DMS153 (cell line): ENCODE measurements around the gene GUCY1A1.

Source experiments
- DNase-seq: peaks from one replicate; lab custom pipeline; 2025; lab: John Stamatoyannopoulos, UW

Gene GUCY1A1

DNA sequence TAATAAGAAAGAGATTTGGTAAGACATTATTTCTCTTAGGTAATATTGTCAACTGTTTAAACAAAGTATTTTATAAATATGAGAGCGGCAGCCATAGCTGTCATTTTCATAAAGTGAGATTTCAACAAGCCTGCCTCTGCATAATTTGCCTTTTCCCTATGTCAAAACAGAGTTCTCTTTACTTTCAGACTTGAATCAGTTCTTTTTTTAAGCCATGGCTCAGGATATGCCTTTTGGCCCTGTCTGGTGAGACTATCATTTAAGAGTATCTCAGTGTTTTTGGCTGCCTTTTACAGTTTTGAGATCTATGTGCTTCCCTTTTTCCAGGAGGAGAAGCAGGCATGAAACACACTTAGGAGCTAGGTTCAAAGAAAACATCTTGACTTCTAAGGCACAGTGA, 7.5 kb upstream of the GUCY1A1 start:
- no peak for DNase-seq

- DNase-seq: no peak
Measured at GRCh38 chr4:155660436-155660835, 6.2 kb upstream of the GUCY1A1 start.

DNA sequence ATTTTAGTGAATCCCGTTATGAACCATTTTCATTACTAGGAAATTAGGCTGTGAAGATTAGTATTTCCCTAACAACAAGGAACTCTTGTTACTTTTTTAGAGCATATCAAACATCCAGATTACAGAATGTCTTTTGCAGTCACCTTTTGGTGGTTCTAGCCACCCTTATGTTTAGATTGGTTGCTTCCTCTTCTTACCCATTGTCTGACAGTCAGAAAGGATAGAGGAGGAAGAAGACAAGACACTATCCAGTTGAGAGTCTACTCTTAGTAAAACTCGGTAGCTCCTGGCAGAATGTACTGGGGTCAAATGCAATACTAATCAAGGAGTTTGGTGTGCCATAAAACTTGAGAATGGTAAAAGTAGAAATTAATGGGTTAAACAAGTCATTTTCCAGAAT, 1.6 kb upstream of the GUCY1A1 start:
- DNase-seq: no peak

DNA sequence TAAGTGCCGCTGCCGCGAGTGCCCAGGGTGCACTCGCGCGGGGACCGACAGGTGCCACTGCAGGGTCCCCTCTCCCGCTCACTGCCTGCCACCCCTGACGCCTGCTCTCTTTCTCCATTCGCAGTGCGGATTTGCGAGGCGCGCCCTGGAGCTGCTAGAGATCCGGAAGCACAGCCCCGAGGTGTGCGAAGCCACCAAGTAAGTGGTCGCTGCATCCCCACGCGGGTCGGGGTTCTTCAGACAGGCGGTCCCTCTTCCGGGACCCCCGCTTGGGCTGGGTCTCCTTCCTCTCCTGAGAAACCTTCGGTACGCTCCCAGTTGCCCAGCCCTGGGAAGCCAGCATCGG, 547 bp downstream of the GUCY1A1 start:
- DNase-seq: no peak

- no peak for DNase-seq
Measured at GRCh38 chr4:155667568-155668511, 1.2 kb downstream of the GUCY1A1 start.

GRCh38 chr4:155668707-155669220, 2.1 kb downstream of the GUCY1A1 start:
- no peak for DNase-seq

DNA sequence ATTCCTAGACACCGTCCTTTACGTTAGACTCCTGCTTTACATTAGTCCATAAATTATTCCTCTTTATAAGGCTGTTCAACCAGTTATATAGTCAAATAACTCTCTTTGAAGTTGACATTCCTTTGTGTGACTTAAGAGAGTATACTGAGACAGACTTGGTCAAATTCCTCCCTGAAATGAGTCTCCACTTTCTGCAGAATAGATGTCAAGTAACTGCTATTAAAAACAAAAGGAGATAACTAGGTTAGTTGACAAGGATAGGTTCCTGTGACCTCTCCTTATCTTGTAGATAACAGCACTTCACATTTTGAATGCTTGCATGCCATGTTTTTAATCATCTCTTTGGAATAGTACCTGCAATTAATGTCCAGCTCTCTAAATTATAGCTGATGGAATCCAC, 5.7 kb downstream of the GUCY1A1 start:
- no peak for DNase-seq

DNA sequence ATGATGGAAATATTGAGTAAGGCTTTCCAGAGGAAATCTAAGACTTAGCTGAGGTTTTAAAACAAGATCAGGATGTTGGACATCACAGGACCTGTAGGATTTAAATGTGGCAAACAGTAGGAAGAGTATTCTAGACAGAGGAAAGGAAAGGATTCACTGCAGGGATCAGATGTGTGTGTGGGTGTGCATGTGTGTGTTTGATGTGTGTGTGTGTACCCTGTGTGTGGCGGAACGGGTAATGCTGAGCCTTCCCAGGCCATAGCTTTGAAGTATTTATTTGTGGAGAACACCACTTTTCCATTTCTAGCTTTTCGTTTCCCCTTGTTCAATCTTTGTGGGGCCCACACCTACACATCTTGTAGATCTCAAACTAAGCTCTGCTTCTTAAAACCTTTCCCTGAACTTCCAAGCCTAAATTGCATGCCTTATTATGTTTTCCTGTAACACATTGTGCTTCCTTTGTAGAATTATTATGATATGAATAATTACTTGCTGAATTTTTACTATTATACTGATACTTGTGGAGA, 6.9 kb downstream of the GUCY1A1 start:
- DNase-seq: no peak

DNA sequence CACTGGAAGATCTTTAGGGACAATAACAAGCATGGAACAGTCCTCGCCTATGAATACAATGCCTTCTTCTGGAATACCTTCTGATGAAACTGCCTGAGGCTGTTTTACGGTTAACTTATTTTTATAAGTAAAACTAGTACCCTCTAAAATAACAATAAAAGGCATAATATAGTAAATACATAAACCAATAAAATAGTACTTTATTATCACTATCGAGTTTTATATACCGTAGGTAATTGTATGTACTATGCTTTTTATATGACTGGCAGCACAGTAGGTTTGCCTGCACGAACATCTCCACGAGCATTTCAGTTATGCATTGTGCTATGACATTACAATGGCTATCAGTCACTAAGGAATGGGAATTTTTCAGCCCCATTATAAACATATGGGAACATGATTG, 8.0 kb downstream of the GUCY1A1 start:
- no peak for DNase-seq

DNA sequence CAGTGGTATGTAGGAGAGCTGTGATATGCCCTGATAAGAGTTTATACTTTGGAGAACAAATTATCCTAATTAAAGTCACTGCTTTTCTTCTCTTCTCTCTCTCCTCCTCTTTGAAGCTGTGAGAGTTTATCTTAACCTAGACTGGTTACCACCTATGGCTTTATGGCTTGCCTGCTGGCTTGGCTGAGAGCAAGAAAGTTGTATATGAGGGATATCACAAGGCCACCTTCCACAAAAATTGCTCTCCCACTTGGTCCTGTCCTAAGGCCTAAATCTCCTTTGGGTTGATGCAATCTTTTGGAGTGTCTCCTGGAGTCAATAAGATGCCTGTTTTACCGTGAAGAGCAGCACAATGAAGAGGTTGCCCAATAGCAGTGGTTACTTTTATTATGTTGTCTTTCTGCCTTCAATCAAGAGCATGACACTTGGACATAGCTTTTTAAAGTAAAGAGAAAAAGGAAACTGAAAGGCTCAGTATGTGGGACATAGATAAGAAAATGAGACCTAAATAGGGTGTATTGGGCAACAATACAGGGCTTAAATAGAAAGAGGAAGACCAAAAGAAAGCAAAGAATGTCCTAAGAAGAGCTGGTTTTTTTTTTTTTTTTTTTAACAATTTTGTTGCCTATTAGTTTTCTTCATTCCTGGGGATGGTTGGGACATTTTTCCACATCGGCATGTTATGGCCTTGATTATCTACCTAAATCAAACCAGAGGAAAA, 9.2 kb downstream of the GUCY1A1 start:
- no peak for DNase-seq

- DNase-seq: no peak
Measured at GRCh38 chr4:155676430-155676825, 9.8 kb downstream of the GUCY1A1 start.

DNA sequence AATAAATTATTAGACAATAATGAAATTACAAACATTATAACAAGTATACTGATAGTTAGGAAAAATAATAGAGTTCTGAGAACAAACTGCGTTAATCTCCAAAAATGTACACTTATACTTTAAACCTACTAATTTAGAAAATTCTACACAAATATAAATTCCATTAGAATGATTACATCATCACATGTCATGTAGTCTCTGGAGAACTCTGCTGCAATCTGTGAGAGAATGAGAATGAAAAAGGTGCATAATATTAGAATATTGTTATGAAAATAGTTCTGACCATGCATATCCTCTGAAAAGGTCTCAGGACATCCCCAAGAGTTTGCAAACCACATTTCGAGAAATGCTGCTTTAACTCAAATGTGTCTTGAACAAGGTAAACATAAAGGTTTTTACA, 11.4 kb downstream of the GUCY1A1 start:
- DNase-seq: no peak

- no peak for DNase-seq
Measured at GRCh38 chr4:155679343-155679742, 12.7 kb downstream of the GUCY1A1 start.

GRCh38 chr4:155681886-155682285, 15.2 kb downstream of the GUCY1A1 start:
- no peak for DNase-seq

DNA sequence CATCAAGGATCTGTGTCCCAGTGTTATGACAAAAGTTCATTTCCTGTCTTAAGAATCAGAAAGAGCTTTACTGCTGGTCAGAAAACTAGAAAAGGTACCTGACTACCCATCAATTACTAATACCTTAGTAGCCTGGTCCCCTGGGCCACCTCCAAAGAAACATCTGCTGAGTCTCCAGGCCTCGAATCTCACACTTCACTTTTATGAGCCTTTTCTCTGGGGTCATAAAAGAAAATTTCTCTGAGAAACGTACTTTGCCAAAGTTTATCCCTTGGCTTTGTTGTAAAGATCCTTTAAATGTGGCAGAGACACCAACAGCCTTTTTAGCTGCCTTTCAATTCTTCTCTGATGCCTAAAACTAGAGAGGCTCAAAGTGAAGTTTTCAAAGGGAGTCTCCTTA, 17.8 kb downstream of the GUCY1A1 start:
- DNase-seq: no peak

- no peak for DNase-seq
Measured at GRCh38 chr4:155684892-155685541, 18.4 kb downstream of the GUCY1A1 start.

DNA sequence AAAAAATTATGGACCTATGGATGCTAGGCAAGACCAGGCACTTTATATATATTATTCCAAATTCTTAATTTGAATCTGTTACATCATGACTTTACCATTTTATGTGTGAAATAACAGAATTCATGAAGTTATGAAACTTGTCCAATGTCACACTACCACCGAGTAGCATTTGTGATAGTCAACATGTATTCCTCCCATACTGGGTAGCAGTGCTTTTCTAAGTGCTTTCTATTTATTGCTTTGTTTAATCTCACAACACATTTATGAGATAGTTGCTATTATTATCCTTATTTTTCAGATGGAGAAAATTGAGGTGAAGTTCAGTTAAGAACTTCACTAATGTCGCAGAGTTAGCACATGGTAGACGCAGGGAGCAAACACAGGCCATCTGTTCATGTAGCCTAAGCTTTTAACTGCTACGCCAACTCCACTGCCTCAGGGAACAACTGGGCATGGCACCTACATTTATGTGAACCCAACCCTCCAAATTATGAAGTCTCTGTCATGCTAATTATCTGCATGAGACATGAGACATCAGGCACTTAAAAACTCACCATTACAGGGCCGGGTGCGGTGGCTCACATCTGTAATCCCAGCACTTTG, 20.8 kb downstream of the GUCY1A1 start:
- no peak for DNase-seq

GRCh38 chr4:155688211-155688610, 21.6 kb downstream of the GUCY1A1 start:
- DNase-seq: no peak

DNA sequence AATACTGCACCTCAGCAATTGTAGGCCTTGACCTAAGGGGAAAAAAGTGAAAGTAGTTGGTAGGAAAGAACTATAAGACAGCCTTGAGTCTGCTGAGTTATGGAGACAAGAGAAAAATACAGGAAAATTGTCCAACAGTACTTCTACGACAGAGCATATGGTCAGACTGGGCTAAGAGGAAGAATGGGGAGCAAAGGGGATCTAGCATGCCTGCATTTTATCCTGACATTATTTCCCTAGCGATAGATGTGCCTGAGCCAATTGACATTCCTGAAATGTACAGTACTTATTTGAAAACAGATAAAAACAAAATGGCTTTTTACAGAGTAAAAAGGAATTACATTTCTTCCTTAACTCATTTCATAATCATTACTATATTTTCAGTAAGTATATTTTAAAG, 22.2 kb downstream of the GUCY1A1 start:
- no peak for DNase-seq

GRCh38 chr4:155690044-155690837, 23.6 kb downstream of the GUCY1A1 start:
- DNase-seq: no peak

DNA sequence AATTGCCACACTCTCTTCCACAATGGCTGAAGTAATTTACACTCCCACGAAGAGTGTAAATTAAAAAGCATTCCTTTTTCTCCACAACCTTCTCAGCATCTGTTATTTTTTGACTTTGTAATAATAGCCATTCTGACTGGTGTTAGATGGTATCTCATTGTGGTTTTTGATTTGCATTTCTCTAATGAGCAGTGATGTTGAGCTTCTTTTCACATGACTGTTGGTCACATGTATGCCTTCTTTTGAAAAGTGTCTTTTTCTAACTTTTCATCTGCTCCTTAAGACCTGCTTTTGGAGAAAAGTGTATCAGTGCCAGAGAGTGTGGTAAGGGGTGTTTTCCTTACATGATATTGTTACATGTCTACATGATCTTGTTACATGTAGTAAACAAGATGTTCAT, 25.7 kb downstream of the GUCY1A1 start:
- no peak for DNase-seq
